Liver (tissue), 3 donors: ENCODE data around the gene PARD3.

Experiments used
- ATF3 ChIP-seq: IDR thresholded peaks from 2 replicates; pipeline ENCODE4 v1.6.1; 2016; ENCODE audit warnings: antibody characterized with exemption
- CTCF ChIP-seq: fragments of 150-350 bp; IDR thresholded peaks from 2 replicates; pipeline ENCODE4 v1.5.1; 2017; ENCODE audit warnings: improper control_type of control experiment, low read depth, low read length; ENCODE audit not compliant: missing input control
- REST ChIP-seq: IDR thresholded peaks from 2 replicates; pipeline ENCODE4 v1.6.1; 2016; ENCODE audit warnings: antibody characterized with exemption, mild to moderate bottlenecking
- RXRA ChIP-seq, 2 donors: IDR thresholded peaks; 2 replicates each; pipeline ENCODE4 v1.6.1; 2017 to 2018; ENCODE audit warnings: antibody characterized with exemption in 2 of 2, mild to moderate bottlenecking in 1 of 2
- donor health status: healthy.
- donor health status: healthy.

- no peak for TF ChIP-seq CTCF
- TF ChIP-seq ATF3 = no peak
- no peak for TF ChIP-seq REST
- TF ChIP-seq RXRA (IDR thresholded peaks at IDR 0.05) = no peak
Measured at GRCh38 chr10:34179280-34179679, 635.8 kb downstream of the PARD3 start.
